Upper lobe of left lung (tissue), 4 donors: ENCODE data around the gene HSD17B3.

ENCODE experiments used
- EP300 ChIP-seq, 4 donors: sonication (generic); formaldehyde crosslinking; IDR thresholded peaks; one replicate each; pipeline ENCODE4 v1.5.1; 2017; ENCODE audit warnings: antibody characterized with exemption in 4 of 4, control low read depth in 2 of 4
- POLR2A ChIP-seq, 4 donors: fragments of 450-650 bp; IDR thresholded peaks; one replicate each; pipeline ENCODE4 v1.5.1; 2016 to 2017; ENCODE audit warnings: antibody characterized with exemption in 4 of 4, mild to moderate bottlenecking in 2 of 4
- POLR2AphosphoS5 ChIP-seq, 2 donors: sonication (generic); formaldehyde crosslinking; IDR thresholded peaks; one replicate each; pipeline ENCODE4 v1.5.1; 2017; ENCODE audit warnings: antibody characterized with exemption in 2 of 2
- TF ChIP-seq, protein P1 (sequence below), 6 experiments: fragments of 450-650 bp in 4 of 6; fragments of 200-600 bp in 2 of 6; sonication (generic) in 2 of 6; IDR thresholded peaks; one replicate each; pipeline ENCODE4 v1.5.1; 2016 to 2019; ENCODE audit warnings: antibody characterized with exemption in 6 of 6

DNA sequence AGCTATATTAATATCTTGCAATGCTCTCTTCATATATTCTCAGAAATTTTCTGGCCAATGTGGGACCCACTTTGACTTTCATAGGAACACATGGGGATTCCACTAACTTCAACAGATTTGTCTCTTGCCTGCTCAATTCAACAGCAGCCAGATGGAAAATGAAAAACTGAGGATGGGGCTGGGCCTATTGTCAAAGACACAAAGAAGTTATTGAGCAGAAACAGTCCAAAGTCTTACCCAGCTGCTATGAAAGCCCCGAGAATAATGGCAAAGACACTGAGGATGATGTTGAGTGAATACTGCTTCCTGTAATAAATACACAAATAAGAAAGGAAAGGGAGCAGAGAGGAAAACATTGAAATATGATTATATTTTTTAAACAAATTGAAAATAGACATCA lies 48.9 kb upstream of the HSD17B3 start:
- TF ChIP-seq, protein P1, sequence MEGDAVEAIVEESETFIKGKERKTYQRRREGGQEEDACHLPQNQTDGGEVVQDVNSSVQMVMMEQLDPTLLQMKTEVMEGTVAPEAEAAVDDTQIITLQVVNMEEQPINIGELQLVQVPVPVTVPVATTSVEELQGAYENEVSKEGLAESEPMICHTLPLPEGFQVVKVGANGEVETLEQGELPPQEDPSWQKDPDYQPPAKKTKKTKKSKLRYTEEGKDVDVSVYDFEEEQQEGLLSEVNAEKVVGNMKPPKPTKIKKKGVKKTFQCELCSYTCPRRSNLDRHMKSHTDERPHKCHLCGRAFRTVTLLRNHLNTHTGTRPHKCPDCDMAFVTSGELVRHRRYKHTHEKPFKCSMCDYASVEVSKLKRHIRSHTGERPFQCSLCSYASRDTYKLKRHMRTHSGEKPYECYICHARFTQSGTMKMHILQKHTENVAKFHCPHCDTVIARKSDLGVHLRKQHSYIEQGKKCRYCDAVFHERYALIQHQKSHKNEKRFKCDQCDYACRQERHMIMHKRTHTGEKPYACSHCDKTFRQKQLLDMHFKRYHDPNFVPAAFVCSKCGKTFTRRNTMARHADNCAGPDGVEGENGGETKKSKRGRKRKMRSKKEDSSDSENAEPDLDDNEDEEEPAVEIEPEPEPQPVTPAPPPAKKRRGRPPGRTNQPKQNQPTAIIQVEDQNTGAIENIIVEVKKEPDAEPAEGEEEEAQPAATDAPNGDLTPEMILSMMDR (IDR thresholded peaks at IDR 0.05) = no peak
- TF ChIP-seq EP300 (IDR thresholded peaks at IDR 0.05) = no peak
- no peak for TF ChIP-seq POLR2A (IDR thresholded peaks at IDR 0.05)
- TF ChIP-seq POLR2AphosphoS5 (IDR thresholded peaks at IDR 0.05) = no peak
